ENCODE results near the gene MSH6. TPM values are rescaled to one million over a fixed set of nuclear protein-coding genes. Genes with fewer than 3 reads are reported as not detected.

Gene MSH6
- total RNA-seq, 2 experiments from 2014 or later = 37.3 to 38.5 TPM

DNA sequence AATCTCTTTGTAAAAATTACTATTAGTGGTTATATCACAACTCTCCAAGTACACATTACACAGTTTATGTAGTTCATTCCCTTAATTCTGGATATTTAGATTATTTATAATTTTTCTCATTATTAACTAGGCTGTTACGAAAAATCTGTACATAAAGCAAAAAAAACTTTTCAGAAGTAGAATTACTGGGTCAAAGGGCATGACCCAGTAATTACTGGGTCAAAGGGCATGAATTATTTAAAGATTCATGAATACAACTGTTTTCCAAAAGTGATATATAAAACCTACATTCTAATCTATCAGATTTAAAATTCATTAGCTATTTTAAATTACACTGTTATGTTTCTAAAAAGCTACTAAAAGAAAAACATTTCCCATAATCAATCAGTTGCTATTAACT is 55.3 kb downstream of the MSH6 start:
- Mint-ChIP-seq H3K9me3 (no peaks in the 10 kb centered on the region), H3K4me1 (ENCODE audit: low read depth) (peaks cover 14% of the 10 kb centered on the region), H3K36me3 (ENCODE audit: low read depth) (peaks cover 75% of the 10 kb centered on the region), H3K27me3 (no peaks in the 10 kb centered on the region), H3K4me3 (no peak overlapping the region), H3K27ac (no peak overlapping the region)
- Histone ChIP-seq H3K4me3 (ENCODE audit: low read length) (no peak overlapping the region), H3K27ac (ENCODE audit: low read depth in 1 of 2, low read length in 2 of 2) (no peak overlapping the region), H3K4me1 (ENCODE audit: insufficient read depth, low read length) (peaks cover 4% of the 10 kb centered on the region), H3K36me3 (ENCODE audit: insufficient read depth, low read length) (peaks cover 60% of the 10 kb centered on the region), H3K9me3 (ENCODE audit: control insufficient read depth in 1 of 2, insufficient read depth in 1 of 2, low read length in 2 of 2) (no peaks in the 10 kb centered on the region), H3K27me3 (ENCODE audit: control insufficient read depth in 1 of 2, insufficient read depth in 2 of 2, low read length in 2 of 2) (no peaks in the 10 kb centered on the region)
- DNase-seq (no peak), ATAC-seq (ENCODE audit: poor library complexity) (no peak)
- TF ChIP-seq, protein P1, sequence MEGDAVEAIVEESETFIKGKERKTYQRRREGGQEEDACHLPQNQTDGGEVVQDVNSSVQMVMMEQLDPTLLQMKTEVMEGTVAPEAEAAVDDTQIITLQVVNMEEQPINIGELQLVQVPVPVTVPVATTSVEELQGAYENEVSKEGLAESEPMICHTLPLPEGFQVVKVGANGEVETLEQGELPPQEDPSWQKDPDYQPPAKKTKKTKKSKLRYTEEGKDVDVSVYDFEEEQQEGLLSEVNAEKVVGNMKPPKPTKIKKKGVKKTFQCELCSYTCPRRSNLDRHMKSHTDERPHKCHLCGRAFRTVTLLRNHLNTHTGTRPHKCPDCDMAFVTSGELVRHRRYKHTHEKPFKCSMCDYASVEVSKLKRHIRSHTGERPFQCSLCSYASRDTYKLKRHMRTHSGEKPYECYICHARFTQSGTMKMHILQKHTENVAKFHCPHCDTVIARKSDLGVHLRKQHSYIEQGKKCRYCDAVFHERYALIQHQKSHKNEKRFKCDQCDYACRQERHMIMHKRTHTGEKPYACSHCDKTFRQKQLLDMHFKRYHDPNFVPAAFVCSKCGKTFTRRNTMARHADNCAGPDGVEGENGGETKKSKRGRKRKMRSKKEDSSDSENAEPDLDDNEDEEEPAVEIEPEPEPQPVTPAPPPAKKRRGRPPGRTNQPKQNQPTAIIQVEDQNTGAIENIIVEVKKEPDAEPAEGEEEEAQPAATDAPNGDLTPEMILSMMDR (IDR thresholded peaks at IDR 0.05) = no peak
- POLR2A ChIA-PET = interaction anchor here (1.8 kb wide), 1 partner anchor 611 kb away, joined by 3 read pairs; no protein-coding TSS in a partner anchor
- intact Hi-C loops (cut with DNase I, micrococcal nuclease) = no loop called here
- CTCF ChIA-PET = no interaction called here

DNA sequence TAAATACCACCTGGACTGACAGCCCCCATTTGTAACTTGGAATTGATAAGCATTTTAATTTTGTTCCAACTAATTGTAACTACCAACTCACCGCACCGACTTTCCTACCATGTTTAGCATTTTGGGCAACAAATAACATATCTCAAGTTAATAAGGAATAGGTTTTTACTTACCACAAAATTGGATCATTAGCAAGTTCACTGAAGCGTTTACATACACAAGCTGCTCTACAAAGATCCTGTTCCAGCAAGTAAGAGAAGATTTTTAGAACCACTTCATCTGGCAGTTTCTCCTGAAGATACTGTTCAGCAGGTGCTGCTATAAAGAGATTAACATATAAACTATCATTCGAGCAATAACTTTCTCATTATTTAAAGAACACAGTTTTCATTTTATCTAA is 55.7 kb downstream of the MSH6 start:
- Mint-ChIP-seq H3K4me3 (no peak overlapping the region), H3K36me3 (ENCODE audit: low read depth) (peaks cover 74% of the 10 kb centered on the region), H3K4me1 (ENCODE audit: low read depth) (peaks cover 18% of the 10 kb centered on the region), H3K27ac (no peak overlapping the region), H3K27me3 (no peaks in the 10 kb centered on the region), H3K9me3 (no peaks in the 10 kb centered on the region)
- DNase-seq (no peak), ATAC-seq (ENCODE audit: poor library complexity) (no peak)
- POLR2A ChIA-PET = interaction anchor here (1.8 kb wide), 1 partner anchor 611 kb away, joined by 3 read pairs; no protein-coding TSS in a partner anchor
- H3K9me3 ChIP-seq (ENCODE audit: control insufficient read depth in 1 of 2, insufficient read depth in 1 of 2, low read length in 2 of 2) = no peaks in the 10 kb centered on the region
- no peaks in the 10 kb centered on the region for H3K27me3 ChIP-seq (ENCODE audit: control insufficient read depth in 1 of 2, insufficient read depth in 2 of 2, low read length in 2 of 2)
- intact Hi-C loops (cut with DNase I, micrococcal nuclease) = no loop called here
- H3K4me3 ChIP-seq (ENCODE audit: low read length) = no peak overlapping the region
- TF ChIP-seq, protein P1 (IDR thresholded peaks at IDR 0.05) = no peak
- peaks cover 4% of the 10 kb centered on the region for H3K4me1 ChIP-seq (ENCODE audit: insufficient read depth, low read length)
- H3K36me3 ChIP-seq (ENCODE audit: insufficient read depth, low read length) = peaks cover 56% of the 10 kb centered on the region
- CTCF ChIA-PET = no interaction called here
- H3K27ac ChIP-seq (ENCODE audit: low read depth in 1 of 2, low read length in 2 of 2) = no peak overlapping the region

DNA sequence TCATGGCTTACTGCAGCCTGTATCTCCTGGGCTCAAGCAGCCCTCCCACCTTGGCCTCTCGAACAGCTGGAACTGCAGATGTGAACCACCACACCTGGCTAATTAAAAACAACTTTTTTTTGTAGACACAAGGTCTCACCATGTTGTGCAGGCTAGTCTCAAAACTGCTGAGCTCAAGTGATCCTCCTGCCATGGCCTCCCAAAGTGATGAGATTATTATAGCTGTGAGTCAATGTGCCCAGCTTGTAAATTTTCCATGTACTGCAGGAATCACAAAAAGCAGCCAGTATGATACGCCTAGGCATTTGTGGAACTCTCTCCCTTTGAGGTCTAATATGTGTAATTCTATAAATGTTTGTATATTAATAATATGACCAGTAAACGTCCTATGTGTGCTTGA is 59.9 kb downstream of the MSH6 start:
- DNase-seq (no peak), ATAC-seq (ENCODE audit: poor library complexity) (no peak)
- H3K27ac ChIP-seq (ENCODE audit: low read depth in 1 of 2, low read length in 2 of 2) = no peak overlapping the region
- peaks cover 39% of the 10 kb centered on the region for H3K4me1 Mint-ChIP-seq (ENCODE audit: low read depth)
- ChIA-PET POLR2A (no interaction called here), CTCF (interaction anchor here (1.0 to 1.1 kb wide), 2 partner anchors 9 to 75 kb away, joined by 3 read pairs; no protein-coding TSS in a partner anchor)
- H3K36me3 Mint-ChIP-seq (ENCODE audit: low read depth) = peaks cover 50% of the 10 kb centered on the region
- H3K27me3 ChIP-seq (ENCODE audit: control insufficient read depth in 1 of 2, insufficient read depth in 2 of 2, low read length in 2 of 2) = no peaks in the 10 kb centered on the region
- H3K4me1 ChIP-seq (ENCODE audit: insufficient read depth, low read length) = peaks cover 8% of the 10 kb centered on the region
- no peak overlapping the region for H3K4me3 ChIP-seq (ENCODE audit: low read length)
- TF ChIP-seq, protein P1 (IDR thresholded peaks at IDR 0.05) = no peak
- no peaks in the 10 kb centered on the region for H3K27me3 Mint-ChIP-seq
- H3K27ac Mint-ChIP-seq = peak overlapping the region; percentile 50
- H3K4me3 Mint-ChIP-seq = no peak overlapping the region
- no peaks in the 10 kb centered on the region for H3K9me3 Mint-ChIP-seq
- peaks cover 18% of the 10 kb centered on the region for H3K36me3 ChIP-seq (ENCODE audit: insufficient read depth, low read length)
- H3K9me3 ChIP-seq (ENCODE audit: control insufficient read depth in 1 of 2, insufficient read depth in 1 of 2, low read length in 2 of 2) = no peaks in the 10 kb centered on the region
- intact Hi-C loops (cut with DNase I, micrococcal nuclease) = no loop called here
